Uterus (tissue), 2 donors: Measurements from ENCODE around the gene ACAP2.

ENCODE experiments used
- CTCF ChIP-seq, 4 experiments: fragments of 200-600 bp in 2 of 4; fragments of 450-650 bp in 2 of 4; sonication (generic) in 2 of 4; IDR thresholded peaks; one replicate each; pipeline ENCODE4 v1.5.1; 2016 to 2019; ENCODE audit warnings: antibody characterized with exemption in 4 of 4, mild to moderate bottlenecking in 2 of 4, moderate library complexity in 1 of 4
- POLR2A ChIP-seq, 2 donors: fragments of 450-650 bp; IDR thresholded peaks; one replicate each; pipeline ENCODE4 v1.6.1; 2016; ENCODE audit warnings: antibody characterized with exemption in 2 of 2, mild to moderate bottlenecking in 1 of 2, moderate library complexity in 1 of 2

GRCh38 chr3:195247863-195248189, 195.0 kb downstream of the ACAP2 start:
- TF ChIP-seq CTCF (IDR thresholded peaks at IDR 0.05) = no peak
- no peak for TF ChIP-seq POLR2A (IDR thresholded peaks at IDR 0.05)
